Fibroblast of lung (primary cell): Measurements from ENCODE around the gene MKLN1. TPM values are rescaled to one million over a fixed set of nuclear protein-coding genes. Genes with fewer than 3 reads are reported as not detected.

Experiments used
- DNase-seq, 2 donors: peaks; one replicate each; pipeline versions ENCODE4 v3.0.0 to v3.0.0-alpha.2; 2010; ENCODE audit warnings: low read depth in 2 of 2
- H2AFZ ChIP-seq: 2 replicates; pipeline ENCODE4 v1.5.1; 2012; ENCODE audit warnings: low read length, control low read depth, inconsistent platforms
- H3K27ac ChIP-seq: 2 replicates; pipeline ENCODE4 v1.5.1; 2011; ENCODE audit warnings: low read length, control low read depth; ENCODE audit not compliant: insufficient read depth
- H3K27me3 ChIP-seq: 2 replicates; pipeline ENCODE4 v1.5.1; 2011; ENCODE audit warnings: mild to moderate bottlenecking, low read length; ENCODE audit not compliant: control insufficient read depth, insufficient read depth
- H3K36me3 ChIP-seq: 2 replicates; pipeline ENCODE4 v1.5.1; 2011; ENCODE audit warnings: low read length; ENCODE audit not compliant: control insufficient read depth, insufficient read depth
- H3K4me1 ChIP-seq: 2 replicates; pipeline ENCODE4 v1.5.1; 2011; ENCODE audit warnings: low read length; ENCODE audit not compliant: control insufficient read depth, insufficient read depth; ENCODE audit errors: extremely low read depth
- H3K4me2 ChIP-seq: 2 replicates; pipeline ENCODE4 v1.5.1; 2011; ENCODE audit warnings: low read length, control low read depth; ENCODE audit not compliant: insufficient read depth; ENCODE audit errors: extremely low read depth
- H3K4me3 ChIP-seq, 4 experiments: fragments of 200-600 bp in 1 of 4; sonication (generic) in 1 of 4; replicated peaks in 1 of 4; 2 replicates each; pipeline ENCODE4 v1.5.1; 2011 to 2016; ENCODE audit warnings: low read length in 4 of 4, low read depth in 3 of 4, mild to moderate bottlenecking in 3 of 4, control low read depth in 2 of 4, inconsistent platforms in 1 of 4, mixed read lengths in 1 of 4; ENCODE audit not compliant: insufficient read depth in 1 of 4; ENCODE audit errors: control extremely low read depth in 1 of 4
- H3K79me2 ChIP-seq: 2 replicates; pipeline ENCODE4 v1.5.1; 2012; ENCODE audit warnings: mild to moderate bottlenecking, low read length, inconsistent platforms; ENCODE audit not compliant: control insufficient read depth, insufficient read depth
- H3K9ac ChIP-seq: 2 replicates; pipeline ENCODE4 v1.5.1; 2011; ENCODE audit warnings: mild to moderate bottlenecking, low read length, control low read depth; ENCODE audit not compliant: insufficient read depth
- H3K9me3 ChIP-seq: 2 replicates; pipeline ENCODE4 v1.5.1; 2012; ENCODE audit warnings: low read depth, low read length; ENCODE audit not compliant: control insufficient read depth, insufficient read depth
- H4K20me1 ChIP-seq: 2 replicates; pipeline ENCODE4 v1.5.1; 2011; ENCODE audit warnings: low read length; ENCODE audit not compliant: control insufficient read depth, insufficient read depth; ENCODE audit errors: extremely low read depth
- CTCF ChIP-seq, 2 donors: IDR thresholded peaks in 1 of 2; conservative IDR thresholded peaks in 1 of 2; 1 replicate in 1 of 2; 2 replicates in 1 of 2; pipeline ENCODE4 v1.5.1; 2011 to 2012; ENCODE audit warnings: low read length in 2 of 2, control low read depth in 1 of 2, inconsistent platforms in 1 of 2, low read depth in 1 of 2, mild to moderate bottlenecking in 1 of 2
- EZH2 ChIP-seq: IDR thresholded peaks from 2 replicates; pipeline ENCODE4 v1.5.1; 2012; ENCODE audit warnings: low read length, control low read depth, mild to moderate bottlenecking; ENCODE audit errors: missing control alignments
- polyA plus RNA-seq, 2 donors: library from polyadenylated mRNA; depleted of rRNA in 1 of 2; stranded (reverse) in 1 of 2; unstranded in 1 of 2; fragments of >200 nt; gene quantifications; 2 replicates each; pipeline ENCODE4 v1.2.1, GENCODE V29; 2011 to 2012; ENCODE audit warnings: missing spikeins in 1 of 2
- total RNA-seq: library from RNA; depleted of rRNA; stranded (reverse); fragments of >200 nt; gene quantifications from 2 replicates; pipeline ENCODE4 v1.2.1, GENCODE V29; 2014

MKLN1 gene
- total and polyA plus RNA-seq, 2 donors (not counting 1 experiment from before 2014, with no cell fraction given), result 33.9 to 46.4 TPM

GRCh38 chr7:131518626-131519025, 190.9 kb downstream of the MKLN1 start:
- Histone ChIP-seq H3K27ac (no peak overlapping the region), H3K36me3 (no peaks in the 10 kb centered on the region), H3K9me3 (no peaks in the 10 kb centered on the region), H3K9ac (no peak overlapping the region), H3K4me2 (no peak overlapping the region), H4K20me1 (no peaks in the 10 kb centered on the region), H3K27me3 (no peaks in the 10 kb centered on the region), H2AFZ (no peak overlapping the region), H3K4me3 (no peak overlapping the region), H3K4me1 (no peaks in the 10 kb centered on the region), H3K79me2 (no peaks in the 10 kb centered on the region)
- TF ChIP-seq CTCF (conservative IDR thresholded peaks at IDR 0.05 in 1 of 2, IDR thresholded peaks at IDR 0.05 in 1 of 2; ENCODE audit: low read depth in 1 of 2, low read length in 2 of 2) (no peak), EZH2 (no peak)
- DNase-seq, result no peak

GRCh38 chr7:131521651-131522163, 194.0 kb downstream of the MKLN1 start:
- TF ChIP-seq EZH2 (no peak), CTCF (conservative IDR thresholded peaks at IDR 0.05 in 1 of 2, IDR thresholded peaks at IDR 0.05 in 1 of 2; ENCODE audit: low read depth in 1 of 2, low read length in 2 of 2) (no peak)
- Histone ChIP-seq H3K79me2 (no peaks in the 10 kb centered on the region), H4K20me1 (no peaks in the 10 kb centered on the region), H3K9me3 (no peaks in the 10 kb centered on the region), H2AFZ (no peak overlapping the region), H3K27ac (no peak overlapping the region), H3K9ac (no peak overlapping the region), H3K4me1 (no peaks in the 10 kb centered on the region), H3K36me3 (no peaks in the 10 kb centered on the region), H3K4me2 (no peak overlapping the region), H3K27me3 (no peaks in the 10 kb centered on the region), H3K4me3 (no peak overlapping the region)
- DNase-seq, result peak in 1 of 2 donors; percentile 14

GRCh38 chr7:131522325-131522930, 194.8 kb downstream of the MKLN1 start:
- Histone ChIP-seq H3K27ac (no peak overlapping the region), H2AFZ (peak overlapping the region; percentile 74), H3K4me3 (no peak overlapping the region), H3K9ac (no peak overlapping the region), H3K9me3 (no peaks in the 10 kb centered on the region), H4K20me1 (no peaks in the 10 kb centered on the region), H3K4me2 (no peak overlapping the region), H3K79me2 (no peaks in the 10 kb centered on the region), H3K27me3 (no peaks in the 10 kb centered on the region), H3K36me3 (no peaks in the 10 kb centered on the region), H3K4me1 (no peaks in the 10 kb centered on the region)
- no peak for DNase-seq
- TF ChIP-seq CTCF (conservative IDR thresholded peaks at IDR 0.05 in 1 of 2, IDR thresholded peaks at IDR 0.05 in 1 of 2; ENCODE audit: low read depth in 1 of 2, low read length in 2 of 2) (no peak), EZH2 (no peak)
